Colonic mucosa (tissue), 4 donors: ENCODE data around the gene ESRP2. TPM values are rescaled to one million over a fixed set of nuclear protein-coding genes. Genes with fewer than 3 reads are reported as not detected.

Source experiments
- DNase-seq: peaks from one replicate; pipeline ENCODE4 v3.0.0-alpha.2; 2020
- H3K27ac ChIP-seq: fragments of 200-600 bp; one replicate; pipeline ENCODE4 v1.8.0; 2021
- H3K27me3 ChIP-seq: fragments of 200-600 bp; one replicate; pipeline ENCODE4 v1.8.0; 2021
- H3K36me3 ChIP-seq: fragments of 200-600 bp; one replicate; pipeline ENCODE4 v1.8.0; 2021
- H3K4me1 ChIP-seq: fragments of 200-600 bp; one replicate; pipeline ENCODE4 v1.8.0; 2021; ENCODE audit warnings: mild to moderate bottlenecking
- H3K4me3 ChIP-seq: fragments of 200-600 bp; one replicate; pipeline ENCODE4 v1.8.0; 2021
- H3K9ac ChIP-seq, 2 donors: one replicate each; pipeline ENCODE4 v1.7.0; 2013; ENCODE audit warnings: control low read depth in 2 of 2, low read depth in 2 of 2, low read length in 2 of 2
- H3K9me3 ChIP-seq: fragments of 200-600 bp; one replicate; pipeline ENCODE4 v1.8.0; 2021
- intact Hi-C: fragments of 100-400 bp; cut with DNase I; formaldehyde crosslinking; loops from one replicate; pipeline ENCODE4 v1.14.1; 2022
- total RNA-seq, 2 donors: library from RNA; stranded (reverse); fragmentation: NEBNext Ultra II Directional in 1 of 2; extraction: Animal tissue kit (Norgen Biotek cat#: 25700) in 1 of 2; gene quantifications; one replicate each; pipeline ENCODE4 v1.2.1, GENCODE V29; 2021
- TF ChIP-seq, protein P1 (sequence below): fragments of 200-600 bp; IDR thresholded peaks from one replicate; pipeline ENCODE4 v1.8.0; 2022; ENCODE audit warnings: antibody characterized with exemption, mild to moderate bottlenecking
- donor health status: healthy.
- donor health status: DM: no; HTN: no; CAD: no.
- donor health status: DM: no; HTN: no; CAD: no.

ESRP2 gene
- total RNA-seq, 2 donors from 2014 or later: 76.6 to 119 TPM

DNA sequence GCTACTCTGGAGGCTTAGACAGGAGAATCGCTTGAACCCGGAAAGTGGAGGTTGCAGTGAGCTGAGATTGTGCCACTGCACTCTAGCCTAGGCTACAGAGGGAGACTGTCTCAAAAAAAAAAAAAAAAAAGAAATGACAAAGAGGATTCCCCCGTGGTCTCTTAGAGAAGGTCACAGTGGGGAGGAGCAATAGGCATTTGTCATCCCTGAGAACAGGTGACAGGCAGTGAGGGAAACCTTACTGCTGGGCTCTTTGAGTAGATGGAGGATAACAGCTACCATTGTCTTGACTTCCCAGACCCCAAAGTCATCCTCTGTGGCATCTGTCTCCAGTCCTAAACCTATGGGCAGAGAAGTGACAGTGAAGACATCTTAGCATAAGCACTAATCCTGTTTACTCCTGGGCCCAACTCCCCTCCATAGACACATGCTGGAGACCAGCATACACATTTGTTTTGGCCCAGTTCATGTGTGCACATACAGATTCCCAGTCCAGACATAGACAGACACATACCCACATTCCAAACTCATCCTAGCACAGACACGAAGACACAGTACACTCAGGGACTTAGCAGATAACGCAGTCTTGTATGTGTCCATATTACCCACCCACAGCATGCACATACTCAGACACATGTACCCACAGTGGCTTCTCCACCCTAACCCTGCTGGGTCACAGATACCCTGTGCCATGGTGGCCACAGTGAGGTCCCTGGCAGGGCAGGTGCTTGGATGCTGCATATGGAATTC lies 2.7 kb downstream of the ESRP2 start:
- intact Hi-C loops: loop anchor here (10.0 kb wide), 1 partner anchor 238 kb away; the partner anchor contains the start of gene DPEP2
- no peaks in the 10 kb centered on the region for H3K27me3 ChIP-seq
- H3K4me1 ChIP-seq: peaks cover 7% of the 10 kb centered on the region
- H3K27ac ChIP-seq: peak overlapping the region; percentile 88
- H3K9ac ChIP-seq: peak overlapping the region in 1 of 2 donors; percentile 97
- DNase-seq: no peak
- peak overlapping the region; percentile 75 for H3K4me3 ChIP-seq
- TF ChIP-seq, protein P1, sequence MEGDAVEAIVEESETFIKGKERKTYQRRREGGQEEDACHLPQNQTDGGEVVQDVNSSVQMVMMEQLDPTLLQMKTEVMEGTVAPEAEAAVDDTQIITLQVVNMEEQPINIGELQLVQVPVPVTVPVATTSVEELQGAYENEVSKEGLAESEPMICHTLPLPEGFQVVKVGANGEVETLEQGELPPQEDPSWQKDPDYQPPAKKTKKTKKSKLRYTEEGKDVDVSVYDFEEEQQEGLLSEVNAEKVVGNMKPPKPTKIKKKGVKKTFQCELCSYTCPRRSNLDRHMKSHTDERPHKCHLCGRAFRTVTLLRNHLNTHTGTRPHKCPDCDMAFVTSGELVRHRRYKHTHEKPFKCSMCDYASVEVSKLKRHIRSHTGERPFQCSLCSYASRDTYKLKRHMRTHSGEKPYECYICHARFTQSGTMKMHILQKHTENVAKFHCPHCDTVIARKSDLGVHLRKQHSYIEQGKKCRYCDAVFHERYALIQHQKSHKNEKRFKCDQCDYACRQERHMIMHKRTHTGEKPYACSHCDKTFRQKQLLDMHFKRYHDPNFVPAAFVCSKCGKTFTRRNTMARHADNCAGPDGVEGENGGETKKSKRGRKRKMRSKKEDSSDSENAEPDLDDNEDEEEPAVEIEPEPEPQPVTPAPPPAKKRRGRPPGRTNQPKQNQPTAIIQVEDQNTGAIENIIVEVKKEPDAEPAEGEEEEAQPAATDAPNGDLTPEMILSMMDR: no peak
- H3K9me3 ChIP-seq: no peaks in the 10 kb centered on the region
- H3K36me3 ChIP-seq: peaks cover 4% of the 10 kb centered on the region

DNA sequence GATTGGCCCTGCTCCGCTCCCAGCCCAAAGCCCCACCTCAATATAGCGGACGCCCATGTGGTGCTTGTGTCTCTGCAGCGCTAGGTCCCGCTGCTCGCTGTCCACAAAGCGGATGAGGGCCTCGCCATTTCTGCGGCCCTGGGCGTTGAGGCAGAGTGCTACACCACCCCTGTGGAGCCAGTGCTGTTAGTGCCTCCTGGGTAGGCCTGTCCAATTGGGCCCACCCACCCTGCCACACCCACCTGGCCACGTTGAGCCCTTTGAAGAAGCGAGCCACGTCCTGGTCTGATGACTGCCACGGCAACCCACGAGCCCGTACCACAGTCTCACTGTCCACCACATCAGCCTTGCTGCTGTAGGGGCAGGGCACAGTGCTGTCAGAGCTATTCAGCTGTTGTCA lies 3.6 kb downstream of the ESRP2 start:
- TF ChIP-seq, protein P1: no peak
- Histone ChIP-seq H3K4me3 (no peak overlapping the region), H3K4me1 (peaks cover 4% of the 10 kb centered on the region), H3K27ac (no peak overlapping the region), H3K9ac (peak overlapping the region in 1 of 2 donors; percentile 0), H3K27me3 (no peaks in the 10 kb centered on the region), H3K9me3 (no peaks in the 10 kb centered on the region), H3K36me3 (peaks cover 4% of the 10 kb centered on the region)
- intact Hi-C loops: loop anchor here (10.0 kb wide), 1 partner anchor 238 kb away; the partner anchor contains the start of gene DPEP2
- no peak for DNase-seq

DNA sequence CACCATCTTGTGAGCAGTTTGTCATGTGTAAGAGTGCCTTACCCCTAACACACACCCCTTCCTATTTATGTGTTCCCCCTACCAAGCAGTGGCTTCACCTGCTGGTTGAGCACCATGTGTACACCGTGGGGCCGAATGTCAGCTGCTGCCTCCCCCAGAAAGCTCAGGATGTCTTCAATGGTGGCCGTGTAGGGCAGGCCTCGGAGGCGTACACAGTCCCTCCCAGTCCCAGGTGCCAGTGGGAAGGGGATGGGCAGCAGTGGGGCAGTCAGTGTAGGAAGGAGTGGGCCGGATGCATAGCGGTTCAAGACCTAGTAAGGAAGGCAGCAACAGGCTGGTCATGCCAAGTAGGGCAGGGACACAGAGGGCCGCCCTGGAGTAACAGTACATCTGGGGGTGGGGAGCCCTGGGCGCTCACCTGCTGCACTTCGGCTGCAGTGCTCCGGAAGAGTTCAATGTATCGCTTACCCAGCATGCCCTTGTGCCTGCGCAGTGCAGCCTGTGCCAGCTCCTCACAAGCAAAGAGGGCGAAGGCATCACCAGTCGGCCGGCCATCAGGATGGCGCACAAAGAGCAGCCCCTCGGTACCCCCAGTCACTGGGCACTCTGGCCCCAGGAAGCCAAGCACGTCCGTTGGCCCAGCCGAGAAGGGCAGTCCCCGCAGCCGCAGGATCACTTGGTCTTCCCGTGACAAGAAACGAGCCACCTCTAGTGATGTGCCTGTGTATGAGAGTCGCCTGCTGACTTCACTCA lies 4.4 kb downstream of the ESRP2 start:
- Histone ChIP-seq H3K4me1 (peaks cover 4% of the 10 kb centered on the region), H3K4me3 (no peak overlapping the region), H3K9me3 (no peaks in the 10 kb centered on the region), H3K36me3 (peaks cover 4% of the 10 kb centered on the region), H3K9ac (no peak overlapping the region), H3K27me3 (no peaks in the 10 kb centered on the region), H3K27ac (no peak overlapping the region)
- TF ChIP-seq, protein P1: no peak
- intact Hi-C loops: loop anchor here (10.0 kb wide), 1 partner anchor 237 kb away; the partner anchor contains the start of gene DPEP2
- DNase-seq: no peak

DNA sequence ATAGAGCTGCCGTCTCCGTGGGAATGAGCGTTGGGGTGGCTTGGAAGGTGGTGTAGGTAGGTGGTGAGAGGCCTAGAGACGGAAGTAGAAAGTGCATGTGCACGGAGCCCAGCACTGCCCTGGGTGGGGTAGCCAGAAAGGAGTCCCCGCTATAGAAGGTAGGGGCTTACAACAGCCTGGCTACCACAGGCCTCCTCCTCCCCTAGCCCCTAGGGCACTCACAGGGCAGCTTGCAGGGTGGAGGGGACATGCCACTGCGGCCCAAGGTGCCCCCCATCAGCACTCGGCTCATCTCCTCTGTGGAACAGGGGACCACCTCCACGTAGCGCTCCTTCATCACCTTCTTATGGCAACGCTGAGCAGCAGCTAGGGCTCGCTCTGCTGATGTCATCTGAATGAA lies 5.0 kb downstream of the ESRP2 start:
- H3K9me3 ChIP-seq: no peaks in the 10 kb centered on the region
- DNase-seq: no peak
- H3K9ac ChIP-seq: no peak overlapping the region
- H3K27me3 ChIP-seq: no peaks in the 10 kb centered on the region
- no peak overlapping the region for H3K4me3 ChIP-seq
- intact Hi-C loops: loop anchor here (10.0 kb wide), 1 partner anchor 236 kb away; the partner anchor contains the start of gene DPEP2
- TF ChIP-seq, protein P1: no peak
- peaks cover 4% of the 10 kb centered on the region for H3K4me1 ChIP-seq
- no peak overlapping the region for H3K27ac ChIP-seq
- H3K36me3 ChIP-seq: peaks cover 4% of the 10 kb centered on the region

DNA sequence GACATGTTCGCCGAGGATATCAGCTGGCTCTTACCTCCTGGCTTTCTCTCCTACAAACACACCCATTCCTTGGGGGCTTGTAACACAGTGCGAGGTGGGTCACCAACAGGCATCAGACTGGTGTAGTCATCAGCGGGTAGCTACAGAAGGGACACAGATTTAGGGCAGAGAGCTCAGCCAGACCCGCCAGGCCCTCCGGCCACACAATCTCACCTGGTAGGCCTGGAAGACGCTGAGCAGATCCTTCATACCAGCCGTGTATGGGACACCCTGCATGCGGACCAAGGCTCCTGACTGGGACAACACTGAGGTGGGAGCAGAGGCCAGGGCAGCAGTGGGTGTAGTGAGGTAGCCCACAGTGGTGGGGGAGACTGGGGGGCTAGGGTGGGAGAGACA lies 5.8 kb downstream of the ESRP2 start:
- Histone ChIP-seq H3K9me3 (no peaks in the 10 kb centered on the region), H3K9ac (no peak overlapping the region), H3K36me3 (peaks cover 4% of the 10 kb centered on the region), H3K27me3 (no peaks in the 10 kb centered on the region), H3K4me3 (no peak overlapping the region), H3K27ac (no peak overlapping the region), H3K4me1 (peaks cover 4% of the 10 kb centered on the region)
- TF ChIP-seq, protein P1: no peak
- intact Hi-C loops: loop anchor here (10.0 kb wide), 1 partner anchor 235 kb away; the partner anchor contains the start of gene DPEP2
- DNase-seq: no peak
